HepG2 (cell line): ENCODE results near the gene MPST. TPM values are rescaled to one million over a fixed set of nuclear protein-coding genes. Genes with fewer than 3 reads are reported as not detected.

Experiments
- BCLAF1 ChIP-seq: fragments of 450-650 bp; IDR thresholded peaks from 2 replicates; pipeline ENCODE4 v1.6.1; 2017; ENCODE audit warnings: mild to moderate bottlenecking
- CSRNP1 ChIP-seq: sonication (generic); formaldehyde crosslinking; IDR thresholded peaks from 2 replicates; pipeline ENCODE4 v1.8.1; 2023; ENCODE audit warnings: mild to moderate bottlenecking, missing genetic modification reagents
- HIVEP1 ChIP-seq: sonication (generic); formaldehyde crosslinking; IDR thresholded peaks from 2 replicates; pipeline ENCODE4 v1.4.0; 2020; ENCODE audit warnings: mild to moderate bottlenecking, missing genetic modification reagents
- ISX ChIP-seq: sonication (generic); formaldehyde crosslinking; conservative IDR thresholded peaks from 2 replicates; pipeline ENCODE4 v1.5.0; 2020; ENCODE audit warnings: missing genetic modification reagents
- MAF1 ChIP-seq: sonication (generic); formaldehyde crosslinking; IDR thresholded peaks from 2 replicates; pipeline ENCODE4 v1.5.0; 2020; ENCODE audit warnings: missing genetic modification reagents, borderline replicate concordance
- MED1 ChIP-seq: sonication (generic); formaldehyde crosslinking; IDR thresholded peaks from 2 replicates; pipeline ENCODE4 v1.4.0; 2020; ENCODE audit warnings: missing genetic modification reagents
- MLX ChIP-seq: IDR thresholded peaks from 2 replicates; pipeline ENCODE4 v1.6.1; 2016
- NR3C1 ChIP-seq: sonication (generic); formaldehyde crosslinking; IDR thresholded peaks from 2 replicates; pipeline ENCODE4 v1.4.0; 2020; ENCODE audit warnings: missing genetic modification reagents
- ONECUT2 ChIP-seq: sonication (generic); formaldehyde crosslinking; IDR thresholded peaks from 2 replicates; pipeline ENCODE4 v1.4.0; 2020; ENCODE audit warnings: missing genetic modification reagents
- POLR2G ChIP-seq: fragments of 200-400 bp; formaldehyde crosslinking; IDR thresholded peaks from 2 replicates; pipeline ENCODE4 v1.6.1; 2018; ENCODE audit warnings: mild to moderate bottlenecking, low read depth, low read length, moderate library complexity
- TBX2 ChIP-seq: sonication (generic); formaldehyde crosslinking; IDR thresholded peaks from 2 replicates; pipeline ENCODE4 v1.5.0; 2020; ENCODE audit warnings: missing genetic modification reagents, mild to moderate bottlenecking, borderline replicate concordance
- TCF12 ChIP-seq, 2 experiments: fragments of 450-650 bp in 1 of 2; sonication (generic) in 1 of 2; formaldehyde crosslinking in 1 of 2; IDR thresholded peaks; 2 replicates each; pipeline versions ENCODE4 v1.6.1 to v1.8.0; 2017 to 2022; ENCODE audit warnings: antibody characterized with exemption in 1 of 2, mild to moderate bottlenecking in 1 of 2, missing genetic modification reagents in 1 of 2, moderate library complexity in 1 of 2
- TP53 ChIP-seq: sonication (generic); formaldehyde crosslinking; conservative IDR thresholded peaks from 2 replicates; pipeline ENCODE4 v1.4.0; 2020; ENCODE audit warnings: missing genetic modification reagents
- ZBTB42 ChIP-seq: sonication (generic); formaldehyde crosslinking; IDR thresholded peaks from 2 replicates; pipeline ENCODE4 v1.5.0; 2020; ENCODE audit warnings: mild to moderate bottlenecking, missing genetic modification reagents
- ZNF275 ChIP-seq: sonication (generic); formaldehyde crosslinking; IDR thresholded peaks from 2 replicates; pipeline ENCODE4 v1.8.0; 2022; ENCODE audit warnings: missing genetic modification reagents, mild to moderate bottlenecking, inconsistent platforms, borderline replicate concordance
- ZNF451 ChIP-seq: sonication (generic); formaldehyde crosslinking; IDR thresholded peaks from 2 replicates; pipeline ENCODE4 v1.5.0; 2020; ENCODE audit warnings: mild to moderate bottlenecking, missing genetic modification reagents
- ZNF547 ChIP-seq: sonication (generic); formaldehyde crosslinking; IDR thresholded peaks from 2 replicates; pipeline ENCODE4 v1.5.1; 2020; ENCODE audit warnings: mild to moderate bottlenecking, missing genetic modification reagents
- ZNF574 ChIP-seq: sonication (generic); formaldehyde crosslinking; IDR thresholded peaks from 2 replicates; pipeline ENCODE4 v1.4.0; 2020; ENCODE audit warnings: missing genetic modification reagents
- ZNF773 ChIP-seq: sonication (generic); formaldehyde crosslinking; IDR thresholded peaks from 2 replicates; pipeline ENCODE4 v1.4.0; 2020; ENCODE audit warnings: missing genetic modification reagents, borderline replicate concordance
- polyA plus RNA-seq, 8 experiments: library from polyadenylated mRNA; depleted of rRNA in 3 of 8; stranded (reverse) in 7 of 8; unstranded in 1 of 8; fragments of >200 nt; fragmentation: Illumina TruSeq in 4 of 8; extraction: Trizol in 4 of 8; gene quantifications; 2 replicates each; pipeline versions ENCODE4 v1.2.1 to v1.2.3, GENCODE V29; 2011 to 2016; ENCODE audit warnings: low read depth in 4 of 8, missing spikeins in 1 of 8, mixed read lengths in 1 of 8; ENCODE audit not compliant: insufficient read depth in 1 of 8
- total RNA-seq, 5 experiments: library from RNA; depleted of rRNA; stranded (reverse); fragments of >200 nt; fragmentation: Illumina TruSeq; extraction: Trizol; gene quantifications; 2 replicates each; pipeline ENCODE4 v1.2.3, GENCODE V29; 2016; ENCODE audit warnings: low read depth in 1 of 5

MPST gene
- total and polyA plus RNA-seq, 2 of the 13 experiments (the other 11 are each of a cell fraction or from before 2014, with no cell fraction given) = 133 to 141 TPM

- TF ChIP-seq CSRNP1 (peak; percentile 65; the same call in 1 of the 2 replicates), BCLAF1 (no peak), ZNF275 (0 out of 2 replicates have a peak, but pooled peaks have one; percentile 45), TBX2 (CRISPR knock-in tag) (peak; percentile 98), ZNF773 (CRISPR knock-in tag) (no peak), ZNF547 (CRISPR knock-in tag) (peak; percentile 26; the same call in 1 of the 2 replicates), NR3C1 (CRISPR knock-in tag) (no peak), ISX (CRISPR knock-in tag) (no peak), ZBTB42 (CRISPR knock-in tag) (peak; percentile 67; the same call in 1 of the 2 replicates), HIVEP1 (peak; percentile 85), ZNF451 (no peak), ZNF574 (CRISPR knock-in tag) (peak; percentile 90; the same call in 1 of the 2 replicates), TCF12 (IDR thresholded peaks at IDR 0.05) (no peak), TCF12 (CRISPR knock-in tag; IDR thresholded peaks at IDR 0.05) (peak; percentile 98), MED1 (CRISPR knock-in tag) (peak; percentile 100), MAF1 (CRISPR knock-in tag) (no peak), POLR2G (peak; percentile 97), ONECUT2 (no peak), TP53 (peak; percentile 19; the same call in 1 of the 2 replicates), MLX (CRISPR knock-in tag) (peak; percentile 84; the same call in 1 of the 2 replicates)
Measured at GRCh38 chr22:37032535-37033460, 13.3 kb downstream of the MPST start (continued).
